DOHH2 (cell line): ENCODE results near the gene SPRN.
A peak's percentile ranks its signal among the peaks of the same experiment; 100 is the strongest.

Experiments used
- H3F3A ChIP-seq: fragments of 200-600 bp; sonication (generic), shearing (Covaris generic); 2 replicates; pipeline ENCODE4 v1.6.0; 2016; ENCODE audit warnings: antibody characterized with exemption, mild to moderate bottlenecking; ENCODE audit not compliant: control insufficient read depth, insufficient read depth
- H3K27ac ChIP-seq: fragments of 200-600 bp; sonication (generic); 2 replicates; pipeline ENCODE4 v1.5.1; 2014; ENCODE audit warnings: low read depth, mild to moderate bottlenecking, low read length, moderate library complexity
- H3K27me3 ChIP-seq: fragments of 200-600 bp; sonication (generic); 2 replicates; pipeline ENCODE4 v1.6.1; 2014; ENCODE audit warnings: mild to moderate bottlenecking, low read length, mixed read lengths; ENCODE audit not compliant: control insufficient read depth
- H3K36me3 ChIP-seq: fragments of 200-600 bp; sonication (generic); 2 replicates; pipeline ENCODE4 v1.6.1; 2014; ENCODE audit warnings: mild to moderate bottlenecking, low read length, moderate library complexity, mixed read lengths; ENCODE audit not compliant: control insufficient read depth
- H3K4me1 ChIP-seq: fragments of 200-600 bp; sonication (generic); 2 replicates; pipeline ENCODE4 v1.6.1; 2014; ENCODE audit warnings: mild to moderate bottlenecking, low read length, mixed read lengths; ENCODE audit not compliant: control insufficient read depth
- H3K4me2 ChIP-seq: fragments of 200-600 bp; sonication (generic); 2 replicates; pipeline ENCODE4 v1.6.0; 2014; ENCODE audit warnings: mild to moderate bottlenecking, low read length, moderate library complexity
- H3K4me3 ChIP-seq: fragments of 200-600 bp; sonication (generic); 2 replicates; pipeline ENCODE4 v1.5.1; 2014; ENCODE audit warnings: mild to moderate bottlenecking, low read length, mixed read lengths
- H3K79me2 ChIP-seq: fragments of 200-600 bp; sonication (generic); 2 replicates; pipeline ENCODE4 v1.6.1; 2014; ENCODE audit warnings: mild to moderate bottlenecking, low read length, mixed read lengths; ENCODE audit not compliant: control insufficient read depth
- H3K9me2 ChIP-seq: fragments of 200-600 bp; sonication (generic); replicated peaks from 2 replicates; pipeline ENCODE4 v1.6.1; 2014; ENCODE audit warnings: mild to moderate bottlenecking, low read length, mixed read lengths; ENCODE audit not compliant: control insufficient read depth
- H3K9me3 ChIP-seq: fragments of 200-600 bp; sonication (generic); 2 replicates; pipeline ENCODE4 v1.6.1; 2014; ENCODE audit warnings: antibody characterized with exemption, low read length, mixed read lengths; ENCODE audit not compliant: control insufficient read depth, insufficient read depth
- H4K20me1 ChIP-seq: fragments of 200-600 bp; sonication (generic); 2 replicates; pipeline ENCODE4 v1.6.0; 2014; ENCODE audit warnings: low read depth, mild to moderate bottlenecking, antibody characterized with exemption, low read length, moderate library complexity; ENCODE audit not compliant: control insufficient read depth, insufficient read depth
- EZH2phosphoT487 ChIP-seq: fragments of 200-600 bp; sonication (generic); IDR thresholded peaks from 2 replicates; pipeline ENCODE4 v1.6.1; 2017; ENCODE audit warnings: borderline replicate concordance, mild to moderate bottlenecking, antibody characterized with exemption, low read length, moderate library complexity, mixed read lengths
- TF ChIP-seq, protein P1 (sequence below): fragments of 200-600 bp; sonication (generic); IDR thresholded peaks from one replicate; pipeline ENCODE4 v1.5.1; 2014; ENCODE audit warnings: antibody characterized with exemption, mild to moderate bottlenecking, low read depth, low read length; ENCODE audit not compliant: poor library complexity, severe bottlenecking

The SPRN gene

DNA sequence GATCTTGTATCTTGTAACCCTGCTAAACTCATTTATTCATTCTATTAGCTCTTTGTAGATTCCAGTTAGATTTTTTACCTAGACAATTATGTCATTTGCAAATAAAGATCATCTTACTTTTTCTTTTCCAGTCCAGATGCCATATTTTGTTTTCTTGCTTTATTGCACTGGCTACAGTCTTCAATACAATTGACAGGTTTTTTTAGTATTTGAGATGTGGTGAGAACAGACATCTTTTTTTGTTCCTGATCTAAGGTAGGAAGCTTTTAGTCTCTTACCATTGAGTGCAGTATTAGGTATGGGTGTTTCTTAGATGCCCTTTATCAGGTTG is 12.1 kb downstream of the SPRN start:
- Histone ChIP-seq H3K9me2 (no peaks in the 10 kb centered on the region), H3K27ac (no peak overlapping the region), H3K9me3 (peaks cover 27% of the 10 kb centered on the region; the same call in 1 of the 2 replicates), H4K20me1 (no peaks in the 10 kb centered on the region), H3K4me1 (no peaks in the 10 kb centered on the region), H3K4me2 (no peak overlapping the region), H3K27me3 (no peaks in the 10 kb centered on the region), H3K79me2 (peaks cover 69% of the 10 kb centered on the region), H3K36me3 (peaks cover 74% of the 10 kb centered on the region), H3F3A (no peaks in the 10 kb centered on the region), H3K4me3 (no peak overlapping the region)
- TF ChIP-seq, protein P1, sequence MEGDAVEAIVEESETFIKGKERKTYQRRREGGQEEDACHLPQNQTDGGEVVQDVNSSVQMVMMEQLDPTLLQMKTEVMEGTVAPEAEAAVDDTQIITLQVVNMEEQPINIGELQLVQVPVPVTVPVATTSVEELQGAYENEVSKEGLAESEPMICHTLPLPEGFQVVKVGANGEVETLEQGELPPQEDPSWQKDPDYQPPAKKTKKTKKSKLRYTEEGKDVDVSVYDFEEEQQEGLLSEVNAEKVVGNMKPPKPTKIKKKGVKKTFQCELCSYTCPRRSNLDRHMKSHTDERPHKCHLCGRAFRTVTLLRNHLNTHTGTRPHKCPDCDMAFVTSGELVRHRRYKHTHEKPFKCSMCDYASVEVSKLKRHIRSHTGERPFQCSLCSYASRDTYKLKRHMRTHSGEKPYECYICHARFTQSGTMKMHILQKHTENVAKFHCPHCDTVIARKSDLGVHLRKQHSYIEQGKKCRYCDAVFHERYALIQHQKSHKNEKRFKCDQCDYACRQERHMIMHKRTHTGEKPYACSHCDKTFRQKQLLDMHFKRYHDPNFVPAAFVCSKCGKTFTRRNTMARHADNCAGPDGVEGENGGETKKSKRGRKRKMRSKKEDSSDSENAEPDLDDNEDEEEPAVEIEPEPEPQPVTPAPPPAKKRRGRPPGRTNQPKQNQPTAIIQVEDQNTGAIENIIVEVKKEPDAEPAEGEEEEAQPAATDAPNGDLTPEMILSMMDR = no peak
- TF ChIP-seq EZH2phosphoT487 = no peak

DNA sequence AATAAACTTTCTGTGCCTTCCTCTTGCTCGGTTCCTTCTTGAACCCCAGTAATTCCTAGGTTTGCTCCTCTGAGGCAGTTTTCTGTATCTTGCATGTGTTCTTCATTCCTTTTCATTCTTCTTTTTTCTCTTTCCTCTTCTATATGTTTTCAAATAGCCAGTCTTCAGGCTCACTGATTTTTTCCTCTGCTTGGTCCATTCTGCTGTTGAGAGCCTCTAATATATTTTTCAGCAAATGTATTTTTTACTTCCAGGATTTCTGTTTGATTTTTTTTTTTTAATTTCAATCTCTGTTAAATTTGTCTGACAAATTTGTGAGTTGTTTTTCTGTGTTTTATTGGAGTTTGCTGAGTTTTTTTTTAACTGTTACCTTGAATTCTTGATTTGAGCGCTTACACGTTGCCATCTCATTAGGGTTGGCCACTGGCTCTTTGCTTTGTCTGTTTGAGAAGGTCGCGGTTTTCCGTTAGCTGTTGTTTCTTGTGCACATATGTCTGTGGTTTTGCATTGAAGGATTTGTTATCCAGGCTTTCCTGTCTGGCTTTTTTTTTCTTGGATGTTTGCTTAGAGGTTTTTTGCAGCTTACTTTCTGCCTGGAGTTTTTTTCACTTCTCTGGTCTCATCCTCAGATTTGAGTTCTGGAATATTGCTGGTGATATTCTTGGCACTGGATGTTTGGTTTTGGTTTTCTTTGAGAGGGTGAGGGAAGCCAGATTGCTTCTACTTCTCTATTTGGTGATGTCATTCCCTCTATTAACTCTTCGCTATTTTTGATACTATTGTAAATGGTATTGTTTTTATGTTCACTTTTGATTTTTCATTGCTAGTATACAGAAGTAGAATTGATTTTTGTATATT is 12.7 kb downstream of the SPRN start:
- no peak overlapping the region for H3K27ac ChIP-seq
- H3K27me3 ChIP-seq = no peaks in the 10 kb centered on the region
- no peak overlapping the region for H3K4me2 ChIP-seq
- TF ChIP-seq EZH2phosphoT487 = no peak
- TF ChIP-seq, protein P1 = no peak
- no peaks in the 10 kb centered on the region for H4K20me1 ChIP-seq
- no peaks in the 10 kb centered on the region for H3K4me1 ChIP-seq
- peaks cover 27% of the 10 kb centered on the region; the same call in 1 of the 2 replicates for H3K9me3 ChIP-seq
- no peak overlapping the region for H3K4me3 ChIP-seq
- H3K36me3 ChIP-seq = peaks cover 80% of the 10 kb centered on the region
- peaks cover 75% of the 10 kb centered on the region for H3K79me2 ChIP-seq
- H3F3A ChIP-seq = no peaks in the 10 kb centered on the region
- no peaks in the 10 kb centered on the region for H3K9me2 ChIP-seq

DNA sequence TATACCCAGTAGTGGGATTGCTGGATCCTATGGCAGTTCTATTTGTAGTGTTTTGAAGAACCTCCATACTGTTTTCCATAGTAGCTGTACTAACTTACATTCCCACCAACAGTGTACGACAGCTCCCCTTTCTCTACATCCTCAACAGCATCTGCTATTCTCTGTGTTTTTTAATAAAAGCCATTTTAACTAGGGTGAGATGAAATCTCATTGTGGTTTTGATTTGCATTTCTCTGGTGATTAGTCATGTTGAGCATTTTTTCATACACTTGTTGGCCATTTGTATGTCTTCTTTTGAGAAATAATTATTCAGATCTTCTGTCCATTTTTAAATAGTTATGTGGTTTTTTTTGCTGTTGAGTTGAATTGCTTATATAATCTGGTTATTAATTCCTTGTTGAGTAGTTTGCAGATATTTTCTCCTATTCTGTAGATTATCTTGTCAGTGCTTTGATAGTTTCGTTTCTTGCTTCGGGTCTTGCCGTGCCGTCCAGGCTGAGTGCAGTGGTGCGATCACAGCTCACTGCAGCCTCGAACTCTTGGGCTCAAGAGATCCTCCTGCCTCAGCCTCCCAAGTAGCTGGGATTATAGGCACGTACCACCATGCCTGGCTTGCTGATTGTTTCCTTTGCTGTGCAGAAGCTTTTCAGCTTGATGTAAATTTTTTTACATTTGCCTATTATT is 18.4 kb downstream of the SPRN start:
- no peak for TF ChIP-seq EZH2phosphoT487
- TF ChIP-seq, protein P1 = no peak
- no peaks in the 10 kb centered on the region for H3K9me2 ChIP-seq
- H3K36me3 ChIP-seq = peaks cover 89% of the 10 kb centered on the region
- H3K9me3 ChIP-seq = peaks cover 10% of the 10 kb centered on the region; the same call in 1 of the 2 replicates
- no peaks in the 10 kb centered on the region for H3K27me3 ChIP-seq
- 0 out of 2 replicates have a peak, but pooled peaks cover 4% of the 10 kb centered on the region for H3F3A ChIP-seq
- peak overlapping the region; percentile 5 for H3K4me3 ChIP-seq
- 0 out of 2 replicates have a peak overlapping the region, but pooled peaks have one; percentile 7 for H3K27ac ChIP-seq
- H4K20me1 ChIP-seq = peaks cover 6% of the 10 kb centered on the region; the same call in 1 of the 2 replicates
- peak overlapping the region; percentile 34 for H3K4me2 ChIP-seq
- peaks cover 20% of the 10 kb centered on the region for H3K4me1 ChIP-seq
- peaks cover 77% of the 10 kb centered on the region for H3K79me2 ChIP-seq
